ENCODE results near the gene MAP3K5. TPM values are rescaled to one million over a fixed set of nuclear protein-coding genes. Genes with fewer than 3 reads are reported as not detected.

Gene MAP3K5
- total and polyA plus RNA-seq, 3 donors from 2014 or later: 21.3 to 55.3 (median 46.1) TPM

DNA sequence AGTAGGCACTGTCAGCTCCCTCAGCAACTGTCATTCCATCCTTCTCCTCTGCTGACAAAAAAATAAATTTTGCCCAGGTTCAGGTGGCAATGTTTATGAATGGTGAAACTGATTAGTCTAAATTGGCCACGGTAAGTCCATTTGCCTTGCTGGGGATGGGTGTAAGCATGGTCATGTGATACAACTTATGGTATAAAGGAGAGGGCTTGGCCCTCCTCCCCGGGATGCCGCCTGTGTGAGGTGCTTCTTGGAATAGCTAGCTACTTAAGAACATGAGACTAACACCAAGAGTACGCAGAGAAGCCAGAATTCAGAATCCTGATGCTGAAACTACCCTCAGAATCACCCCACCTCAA lies 147.7 kb downstream of the MAP3K5 start:
- Histone ChIP-seq H3K27ac (peak overlapping the region; percentile 63 to 69), H3K27me3 (no peaks in the 10 kb centered on the region), H3K9me3 (no peaks in the 10 kb centered on the region), H3K36me3 (ENCODE audit: low read depth, missing control alignments) (no peaks in the 10 kb centered on the region), H3K4me3 (no peak overlapping the region), H3K4me1 (peaks cover 53% of the 10 kb centered on the region)
- TF ChIP-seq, protein P1, sequence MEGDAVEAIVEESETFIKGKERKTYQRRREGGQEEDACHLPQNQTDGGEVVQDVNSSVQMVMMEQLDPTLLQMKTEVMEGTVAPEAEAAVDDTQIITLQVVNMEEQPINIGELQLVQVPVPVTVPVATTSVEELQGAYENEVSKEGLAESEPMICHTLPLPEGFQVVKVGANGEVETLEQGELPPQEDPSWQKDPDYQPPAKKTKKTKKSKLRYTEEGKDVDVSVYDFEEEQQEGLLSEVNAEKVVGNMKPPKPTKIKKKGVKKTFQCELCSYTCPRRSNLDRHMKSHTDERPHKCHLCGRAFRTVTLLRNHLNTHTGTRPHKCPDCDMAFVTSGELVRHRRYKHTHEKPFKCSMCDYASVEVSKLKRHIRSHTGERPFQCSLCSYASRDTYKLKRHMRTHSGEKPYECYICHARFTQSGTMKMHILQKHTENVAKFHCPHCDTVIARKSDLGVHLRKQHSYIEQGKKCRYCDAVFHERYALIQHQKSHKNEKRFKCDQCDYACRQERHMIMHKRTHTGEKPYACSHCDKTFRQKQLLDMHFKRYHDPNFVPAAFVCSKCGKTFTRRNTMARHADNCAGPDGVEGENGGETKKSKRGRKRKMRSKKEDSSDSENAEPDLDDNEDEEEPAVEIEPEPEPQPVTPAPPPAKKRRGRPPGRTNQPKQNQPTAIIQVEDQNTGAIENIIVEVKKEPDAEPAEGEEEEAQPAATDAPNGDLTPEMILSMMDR (IDR thresholded peaks at IDR 0.05): no peak
- DNase-seq: no peak
- WGBS, 2 donors: 91 to 92% methylated on average over 4 of the region's 4 CpGs
- intact Hi-C loops (cut with DNase I; ENCODE audit: low total_unique reads): no loop called here

DNA sequence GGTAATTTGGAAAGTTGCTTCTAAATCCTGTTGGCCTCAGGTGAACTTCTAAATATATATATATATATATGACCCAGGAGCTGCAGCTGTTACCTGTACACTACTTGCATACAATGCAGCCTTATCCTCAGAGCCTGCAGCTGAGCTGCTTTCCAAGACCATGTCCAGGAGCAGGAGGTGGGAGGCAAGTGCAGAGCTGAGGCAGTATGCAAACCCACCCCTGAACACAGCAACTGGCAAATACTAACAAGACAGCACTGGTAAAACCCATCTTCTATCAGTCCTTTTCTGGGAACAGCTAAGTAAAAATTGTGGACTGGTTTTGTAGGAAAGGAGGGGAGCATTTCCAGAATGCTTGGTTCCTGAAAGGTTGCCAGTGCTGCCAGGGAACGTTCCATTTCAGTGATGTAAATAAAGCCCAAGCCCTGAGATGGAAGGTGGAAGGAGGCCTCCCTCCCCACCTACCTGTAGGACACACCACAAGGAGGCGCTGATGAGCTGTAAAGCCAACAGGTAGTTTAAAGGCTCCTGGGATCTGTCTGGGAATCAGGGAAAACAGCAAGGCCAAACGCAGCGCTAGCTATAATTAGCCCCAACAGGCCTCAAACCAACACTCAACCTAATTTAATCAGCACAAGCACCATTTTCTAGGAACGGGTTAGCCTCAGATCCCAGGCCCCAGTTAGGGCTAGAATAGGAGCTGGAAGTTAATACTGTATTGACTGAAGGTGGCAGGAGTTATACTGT lies 148.3 kb downstream of the MAP3K5 start:
- TF ChIP-seq, protein P1 (IDR thresholded peaks at IDR 0.05): peak; percentile 82 to 90 (median 84)
- no peak for TF ChIP-seq POLR2A (IDR thresholded peaks at IDR 0.05)
- WGBS, 2 donors: 16 to 32% methylated on average over 5 of the region's 5 CpGs
- no peak overlapping the region for H3K4me3 ChIP-seq

DNA sequence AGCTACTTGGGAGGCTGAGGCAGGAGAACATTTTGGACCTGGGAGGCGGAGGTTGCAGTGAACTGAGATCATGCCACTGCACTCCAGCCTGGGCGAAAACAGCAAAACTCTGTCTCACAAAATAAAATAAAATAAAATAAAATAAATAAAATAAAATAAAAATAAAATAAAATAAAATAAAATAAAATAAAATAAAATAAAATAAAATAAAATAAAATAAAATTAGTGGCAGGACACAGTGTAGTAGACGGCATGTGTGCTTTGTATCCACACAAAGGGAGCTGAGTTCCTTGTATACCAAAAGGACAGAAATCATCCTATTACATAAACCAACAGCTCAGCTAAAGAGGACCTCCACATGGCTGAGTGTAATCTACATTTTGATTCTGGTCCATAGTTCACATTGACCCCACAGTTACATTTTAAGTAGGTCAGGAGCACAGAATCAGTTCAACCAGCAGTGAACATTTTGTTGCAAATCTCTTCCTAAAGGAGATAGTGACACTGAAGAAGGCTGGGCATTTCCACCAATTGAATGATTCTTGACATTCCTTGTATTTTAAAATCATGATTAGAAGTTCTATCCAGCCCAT lies 150.3 kb downstream of the MAP3K5 start:
- peak; percentile 49 for DNase-seq
- no peaks in the 10 kb centered on the region for H3K36me3 ChIP-seq (ENCODE audit: low read depth, missing control alignments)
- TF ChIP-seq, protein P1 (IDR thresholded peaks at IDR 0.05): no peak
- no peak for TF ChIP-seq POLR2A (IDR thresholded peaks at IDR 0.05)
- intact Hi-C loops (cut with DNase I; ENCODE audit: low total_unique reads): no loop called here
- no peaks in the 10 kb centered on the region for H3K27me3 ChIP-seq
- peaks cover 48% of the 10 kb centered on the region for H3K4me1 ChIP-seq
- no peaks in the 10 kb centered on the region for H3K9me3 ChIP-seq
- 79 to 91% methylated on average over 3 of the region's 3 CpGs for WGBS, 2 donors
- H3K4me3 ChIP-seq: no peak overlapping the region
- peak overlapping the region; percentile 42 to 48 for H3K27ac ChIP-seq

More for the DNA sequence above, 148.3 kb downstream of the MAP3K5 start:
- no peaks in the 10 kb centered on the region for H3K27me3 ChIP-seq
- intact Hi-C loops (cut with DNase I; ENCODE audit: low total_unique reads): no loop called here
- H3K4me1 ChIP-seq: peaks cover 53% of the 10 kb centered on the region
- no peaks in the 10 kb centered on the region for H3K36me3 ChIP-seq (ENCODE audit: low read depth, missing control alignments)
- H3K27ac ChIP-seq: peak overlapping the region; percentile 63 to 69
- DNase-seq: peak; percentile 97
- H3K9me3 ChIP-seq: no peaks in the 10 kb centered on the region

DNA sequence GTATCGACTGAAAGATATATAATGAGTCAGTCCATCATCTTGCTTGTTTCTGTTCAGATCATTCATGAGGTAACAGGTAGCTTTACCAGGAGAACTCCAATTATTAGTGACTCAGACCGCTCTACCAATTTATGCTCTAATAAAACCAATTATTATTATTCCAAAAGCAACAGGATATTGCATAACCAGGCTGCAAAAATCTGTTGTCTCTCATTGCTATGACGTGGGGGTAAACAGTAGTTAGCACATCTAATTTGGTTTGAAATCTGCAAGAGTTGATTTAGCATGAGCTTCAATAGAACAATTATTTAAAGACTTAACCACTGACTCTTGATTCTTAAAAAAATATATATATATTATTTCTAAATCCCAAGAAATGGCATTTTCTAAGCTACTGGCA lies 151.1 kb downstream of the MAP3K5 start:
- no peaks in the 10 kb centered on the region for H3K9me3 ChIP-seq
- no peak overlapping the region for H3K4me3 ChIP-seq
- 94 to 96% methylated on average over 3 of the region's 3 CpGs for WGBS, 2 donors
- no peaks in the 10 kb centered on the region for H3K27me3 ChIP-seq
- no peak for DNase-seq
- H3K27ac ChIP-seq: peak overlapping the region; percentile 34 to 37
- no peaks in the 10 kb centered on the region for H3K36me3 ChIP-seq (ENCODE audit: low read depth, missing control alignments)
- intact Hi-C loops (cut with DNase I; ENCODE audit: low total_unique reads): no loop called here
- H3K4me1 ChIP-seq: peaks cover 40% of the 10 kb centered on the region
- TF ChIP-seq, protein P1 (IDR thresholded peaks at IDR 0.05): no peak
- no peak for TF ChIP-seq POLR2A (IDR thresholded peaks at IDR 0.05)
